Prostate gland (tissue), 2 donors: ENCODE measurements around the gene STRN4.

Experiments
- POLR2A ChIP-seq: fragments of 450-650 bp; IDR thresholded peaks from one replicate; pipeline ENCODE4 v1.6.1; 2016; ENCODE audit warnings: antibody characterized with exemption, mild to moderate bottlenecking
- POLR2AphosphoS5 ChIP-seq: sonication (generic); formaldehyde crosslinking; IDR thresholded peaks from one replicate; pipeline ENCODE4 v1.6.1; 2017; ENCODE audit warnings: antibody characterized with exemption
- TF ChIP-seq, protein P1 (sequence below), 4 experiments: fragments of 200-600 bp in 2 of 4; fragments of 450-650 bp in 2 of 4; sonication (generic) in 2 of 4; IDR thresholded peaks; 1 replicate in 3 of 4; 2 replicates in 1 of 4; pipeline ENCODE4 v1.5.1; 2016 to 2019; ENCODE audit warnings: antibody characterized with exemption in 4 of 4, mild to moderate bottlenecking in 2 of 4, moderate library complexity in 2 of 4

GRCh38 chr19:46787331-46788261 lies 41.3 kb upstream of the STRN4 start:
- TF ChIP-seq, protein P1, sequence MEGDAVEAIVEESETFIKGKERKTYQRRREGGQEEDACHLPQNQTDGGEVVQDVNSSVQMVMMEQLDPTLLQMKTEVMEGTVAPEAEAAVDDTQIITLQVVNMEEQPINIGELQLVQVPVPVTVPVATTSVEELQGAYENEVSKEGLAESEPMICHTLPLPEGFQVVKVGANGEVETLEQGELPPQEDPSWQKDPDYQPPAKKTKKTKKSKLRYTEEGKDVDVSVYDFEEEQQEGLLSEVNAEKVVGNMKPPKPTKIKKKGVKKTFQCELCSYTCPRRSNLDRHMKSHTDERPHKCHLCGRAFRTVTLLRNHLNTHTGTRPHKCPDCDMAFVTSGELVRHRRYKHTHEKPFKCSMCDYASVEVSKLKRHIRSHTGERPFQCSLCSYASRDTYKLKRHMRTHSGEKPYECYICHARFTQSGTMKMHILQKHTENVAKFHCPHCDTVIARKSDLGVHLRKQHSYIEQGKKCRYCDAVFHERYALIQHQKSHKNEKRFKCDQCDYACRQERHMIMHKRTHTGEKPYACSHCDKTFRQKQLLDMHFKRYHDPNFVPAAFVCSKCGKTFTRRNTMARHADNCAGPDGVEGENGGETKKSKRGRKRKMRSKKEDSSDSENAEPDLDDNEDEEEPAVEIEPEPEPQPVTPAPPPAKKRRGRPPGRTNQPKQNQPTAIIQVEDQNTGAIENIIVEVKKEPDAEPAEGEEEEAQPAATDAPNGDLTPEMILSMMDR (IDR thresholded peaks at IDR 0.05), result peak in 2 of 4 experiments; percentile 5 to 9
- TF ChIP-seq POLR2A (no peak), POLR2AphosphoS5 (peak; percentile 47)
